Femur (tissue), 1 donor: ENCODE results near the gene ABCC6.
"Not testable (repeated sequence)": the region's sequence is repeated elsewhere in the genome, so short reads cannot be mapped to it uniquely, and the experiment has no call there.

Experiments
- DNase-seq: peaks from one replicate; pipeline ENCODE4 v3.0.0-alpha.2; 2017

Gene ABCC6

GRCh38 chr16:16188827-16189226 lies 34.5 kb downstream of the ABCC6 start:
- DNase-seq: no peak

GRCh38 chr16:16186820-16187219 lies 36.5 kb downstream of the ABCC6 start:
- no peak for DNase-seq

GRCh38 chr16:16185095-16185494 lies 38.2 kb downstream of the ABCC6 start:
- DNase-seq: no peak

GRCh38 chr16:16184594-16184993 lies 38.7 kb downstream of the ABCC6 start:
- DNase-seq: no peak

- DNase-seq: no peak
These were observed 39.7 kb downstream of the ABCC6 start for GRCh38 chr16:16183562-16183961.

GRCh38 chr16:16182918-16183317 lies 40.4 kb downstream of the ABCC6 start:
- DNase-seq: no peak

GRCh38 chr16:16181748-16182147 lies 41.5 kb downstream of the ABCC6 start:
- DNase-seq: not testable (repeated sequence)

GRCh38 chr16:16178455-16179162 lies 44.7 kb downstream of the ABCC6 start:
- no peak for DNase-seq

GRCh38 chr16:16176328-16176727 lies 47.0 kb downstream of the ABCC6 start:
- DNase-seq: no peak

- no peak for DNase-seq
These were observed 48.0 kb downstream of the ABCC6 start for GRCh38 chr16:16175296-16175695.

GRCh38 chr16:16172991-16173390 lies 50.3 kb downstream of the ABCC6 start:
- DNase-seq: no peak

- DNase-seq: no peak
These were observed 51.9 kb downstream of the ABCC6 start for GRCh38 chr16:16171332-16171919.

- no peak for DNase-seq
These were observed 53.7 kb downstream of the ABCC6 start for GRCh38 chr16:16169615-16170014.

GRCh38 chr16:16168431-16168830 lies 54.9 kb downstream of the ABCC6 start:
- DNase-seq: no peak

GRCh38 chr16:16167927-16168326 lies 55.4 kb downstream of the ABCC6 start:
- DNase-seq: no peak

- DNase-seq: no peak
These were observed 56.3 kb downstream of the ABCC6 start for GRCh38 chr16:16166949-16167348.

- no peak for DNase-seq
These were observed 57.2 kb downstream of the ABCC6 start for GRCh38 chr16:16166085-16166484.

GRCh38 chr16:16164243-16164642 lies 59.1 kb downstream of the ABCC6 start:
- no peak for DNase-seq

- no peak for DNase-seq
These were observed 59.7 kb downstream of the ABCC6 start for GRCh38 chr16:16163571-16163970.

- DNase-seq: no peak
These were observed 60.2 kb downstream of the ABCC6 start for GRCh38 chr16:16163109-16163508.

GRCh38 chr16:16162591-16162990 lies 60.7 kb downstream of the ABCC6 start:
- no peak for DNase-seq

GRCh38 chr16:16161840-16162239 lies 61.5 kb downstream of the ABCC6 start:
- DNase-seq: not testable (repeated sequence)

- DNase-seq: no peak
These were observed 62.0 kb downstream of the ABCC6 start for GRCh38 chr16:16161319-16161718.

- DNase-seq: no peak
These were observed 63.6 kb downstream of the ABCC6 start for GRCh38 chr16:16159662-16160061.
